Right lobe of liver (tissue), 4 donors: ENCODE results near the gene CFAP70.

Experiments
- CTCF ChIP-seq, 4 donors: fragments of 200-600 bp in 3 of 4; fragments of 450-650 bp in 1 of 4; IDR thresholded peaks; one replicate each; pipeline versions ENCODE4 v1.5.1 to v1.8.0; 2016 to 2022; ENCODE audit warnings: antibody characterized with exemption in 4 of 4, mild to moderate bottlenecking in 2 of 4
- POLR2A ChIP-seq: fragments of 450-650 bp; IDR thresholded peaks from one replicate; pipeline ENCODE4 v1.6.1; 2017; ENCODE audit warnings: antibody characterized with exemption, mild to moderate bottlenecking
- donor health status: DM: no; HTN: no; CAD: no.
- donor health status: DM: no; HTN: no; CAD: no.
- donor health status: DM: no; HTN: yes; CAD: no.

GRCh38 chr10:73357166-73357565 is 1.5 kb downstream of the CFAP70 start:
- TF ChIP-seq CTCF (IDR thresholded peaks at IDR 0.05): no peak
- TF ChIP-seq POLR2A: no peak
